ENCODE measurements around the gene MAT2B. TPM values are rescaled to one million over a fixed set of nuclear protein-coding genes. Genes with fewer than 3 reads are reported as not detected.
A peak's percentile ranks its signal among the peaks of the same experiment; 100 is the strongest.

MAT2B gene
- total and polyA plus RNA-seq, 2 of the 13 experiments (the other 11 are each of a cell fraction or from before 2014, with no cell fraction given), result 20.2 to 37.1 TPM

GRCh38 chr5:163566678-163567077 lies 61.3 kb downstream of the MAT2B start:
- Histone ChIP-seq H2AFZ (ENCODE audit: low read length) (no peak overlapping the region), H3K4me3 (replicated peaks in 1 of 3; ENCODE audit: insufficient read depth in 1 of 3, low read depth in 2 of 3, low read length in 3 of 3) (peak overlapping the region in 1 of 3 experiments; percentile 17; a peak in 2 of 6 replicates), H3K27me3 (ENCODE audit: control insufficient read depth in 1 of 2, insufficient read depth in 2 of 2, low read length in 2 of 2) (peaks cover 0 to 11% of the 10 kb centered on the region in 2 experiments; a peak in 1 of 5 replicates), H3K27ac (ENCODE audit: extremely low read length, insufficient read depth, low read length) (no peak overlapping the region), H3K4me1 (ENCODE audit: insufficient read depth, low read length) (peaks cover 32% of the 10 kb centered on the region), H3K36me3 (replicated peaks in 1 of 2; ENCODE audit: control insufficient read depth in 1 of 2, insufficient read depth in 2 of 2, low read length in 2 of 2) (no peaks in the 10 kb centered on the region), H3K9me3 (ENCODE audit: low read length) (no peaks in the 10 kb centered on the region), H3K79me2 (ENCODE audit: insufficient read depth, low read length) (no peaks in the 10 kb centered on the region), H3K9ac (ENCODE audit: insufficient read depth, low read depth, low read length) (no peak overlapping the region), H4K20me1 (ENCODE audit: insufficient read depth, low read length) (no peaks in the 10 kb centered on the region), H3K4me2 (ENCODE audit: low read depth, low read length) (peak overlapping the region; percentile 74)
- no peak for DNase-seq (ENCODE audit: low spot score)
- 14% methylated on average over 3 of the region's 3 CpGs for WGBS (ENCODE audit: low lambda C conversion rate)
- FAIRE-seq, result no peak
- POLR2A ChIA-PET, result no interaction called here
- in situ Hi-C loops (cut with HindIII; ENCODE audit: extremely low pct_ligation_motif_present, low pct_unique_long_range_greater_than_20kb), result loop anchor here (5.0 to 25.0 kb wide), 3 partner anchors 448 to 1646 kb away; no protein-coding TSS in a partner anchor
- intact Hi-C loops (cut with micrococcal nuclease; ENCODE audit: unreplicated experiment), result loop anchor here (5.0 kb wide), 1 partner anchor 131 kb away; no protein-coding TSS in a partner anchor
- no peak for ATAC-seq
- TF ChIP-seq, protein P1, sequence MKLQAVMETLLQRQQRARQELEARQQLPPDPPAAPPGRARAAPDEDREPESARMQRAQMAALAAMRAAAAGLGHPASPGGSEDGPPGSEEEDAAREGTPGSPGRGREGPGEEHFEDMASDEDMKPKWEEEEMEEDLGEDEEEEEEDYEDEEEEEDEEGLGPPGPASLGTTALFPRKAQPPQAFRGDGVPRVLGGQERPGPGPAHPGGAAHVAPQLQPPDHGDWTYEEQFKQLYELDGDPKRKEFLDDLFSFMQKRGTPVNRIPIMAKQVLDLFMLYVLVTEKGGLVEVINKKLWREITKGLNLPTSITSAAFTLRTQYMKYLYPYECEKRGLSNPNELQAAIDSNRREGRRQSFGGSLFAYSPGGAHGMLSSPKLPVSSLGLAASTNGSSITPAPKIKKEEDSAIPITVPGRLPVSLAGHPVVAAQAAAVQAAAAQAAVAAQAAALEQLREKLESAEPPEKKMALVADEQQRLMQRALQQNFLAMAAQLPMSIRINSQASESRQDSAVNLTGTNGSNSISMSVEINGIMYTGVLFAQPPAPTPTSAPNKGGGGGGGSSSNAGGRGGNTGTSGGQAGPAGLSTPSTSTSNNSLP (IDR thresholded peaks at IDR 0.05; ENCODE audit: low read depth, low read length), result no peak
- TF ChIP-seq HDAC6 (IDR thresholded peaks at IDR 0.05; ENCODE audit: low read depth, low read length) (no peak), ZFYVE20 (CRISPR knock-in tag; IDR thresholded peaks at IDR 0.05; ENCODE audit: borderline replicate concordance, low read depth) (no peak), SOX13 (IDR thresholded peaks at IDR 0.05) (no peak), SOX13 (CRISPR knock-in tag; conservative IDR thresholded peaks at IDR 0.05 in 1 of 2, IDR thresholded peaks at IDR 0.05 in 1 of 2) (no peak), ZNF841 (CRISPR knock-in tag; IDR thresholded peaks at IDR 0.05; ENCODE audit: borderline replicate concordance) (no peak), CENPX (CRISPR knock-in tag; IDR thresholded peaks at IDR 0.05) (no peak), SALL2 (CRISPR knock-in tag; IDR thresholded peaks at IDR 0.05) (no peak)
- BruUV-seq (replicated peaks), result no TSS peak
- CTCF ChIA-PET (ENCODE audit: low intra/inter-chr PET ratio, low total read pairs), result no interaction called here
